HepG2 (cell line): ENCODE results near the gene CASP5. TPM values are rescaled to one million over a fixed set of nuclear protein-coding genes. Genes with fewer than 3 reads are reported as not detected.

ENCODE experiments used
- AHDC1 ChIP-seq: sonication (generic); formaldehyde crosslinking; IDR thresholded peaks from 2 replicates; pipeline ENCODE4 v1.5.1; 2020; ENCODE audit warnings: mild to moderate bottlenecking, missing genetic modification reagents, borderline replicate concordance
- ARNT2 ChIP-seq: sonication (generic); formaldehyde crosslinking; IDR thresholded peaks from 2 replicates; pipeline ENCODE4 v1.8.0; 2022; ENCODE audit warnings: mild to moderate bottlenecking, low read depth, missing genetic modification reagents, moderate library complexity
- MAFF ChIP-seq: IDR thresholded peaks from 2 replicates; pipeline ENCODE4 v1.6.1; 2011; ENCODE audit warnings: low read depth, low read length, improper control_type of control experiment
- NR0B2 ChIP-seq: sonication (generic); formaldehyde crosslinking; IDR thresholded peaks from 2 replicates; pipeline ENCODE4 v1.4.0; 2020; ENCODE audit warnings: mild to moderate bottlenecking, missing genetic modification reagents
- PITX1 ChIP-seq: sonication (generic); formaldehyde crosslinking; IDR thresholded peaks from 2 replicates; pipeline ENCODE4 v1.5.1; 2020; ENCODE audit warnings: mild to moderate bottlenecking, missing genetic modification reagents
- ZNF704 ChIP-seq: sonication (generic); formaldehyde crosslinking; IDR thresholded peaks from 2 replicates; pipeline ENCODE4 v1.8.1; 2023; ENCODE audit warnings: mild to moderate bottlenecking, inconsistent platforms, moderate library complexity, missing genetic modification reagents, borderline replicate concordance
- polyA plus RNA-seq, 8 experiments: library from polyadenylated mRNA; depleted of rRNA in 3 of 8; stranded (reverse) in 7 of 8; unstranded in 1 of 8; fragments of >200 nt; fragmentation: Illumina TruSeq in 4 of 8; extraction: Trizol in 4 of 8; gene quantifications; 2 replicates each; pipeline versions ENCODE4 v1.2.1 to v1.2.3, GENCODE V29; 2011 to 2016; ENCODE audit warnings: low read depth in 4 of 8, missing spikeins in 1 of 8, mixed read lengths in 1 of 8; ENCODE audit not compliant: insufficient read depth in 1 of 8
- total RNA-seq, 5 experiments: library from RNA; depleted of rRNA; stranded (reverse); fragments of >200 nt; fragmentation: Illumina TruSeq; extraction: Trizol; gene quantifications; 2 replicates each; pipeline ENCODE4 v1.2.3, GENCODE V29; 2016; ENCODE audit warnings: low read depth in 1 of 5

The CASP5 gene
- total and polyA plus RNA-seq, 2 of the 13 experiments (the other 11 are each of a cell fraction or from before 2014, with no cell fraction given) = not detected

GRCh38 chr11:105003151-105003550 lies 19.8 kb downstream of the CASP5 start (continued):
- TF ChIP-seq AHDC1 = no peak
- peak; percentile 89 for TF ChIP-seq MAFF
- no peak for TF ChIP-seq ZNF704 (CRISPR knock-in tag)
- TF ChIP-seq ARNT2 (CRISPR knock-in tag) = no peak
- TF ChIP-seq NR0B2 (CRISPR knock-in tag) = no peak
- no peak for TF ChIP-seq PITX1 (CRISPR knock-in tag)
